CD4-positive, alpha-beta T cell treated with Interleukin-1 beta for 1 hour (primary cell): ENCODE measurements around the gene OSBPL6.
"Not testable (repeated sequence)": the region's sequence is repeated elsewhere in the genome, so short reads cannot be mapped to it uniquely, and the experiment has no call there.

Experiments
- DNase-seq, 2 donors: peaks; one replicate each; pipeline ENCODE4 v3.0.0-alpha.2; 2020 to 2022

The OSBPL6 gene

DNA sequence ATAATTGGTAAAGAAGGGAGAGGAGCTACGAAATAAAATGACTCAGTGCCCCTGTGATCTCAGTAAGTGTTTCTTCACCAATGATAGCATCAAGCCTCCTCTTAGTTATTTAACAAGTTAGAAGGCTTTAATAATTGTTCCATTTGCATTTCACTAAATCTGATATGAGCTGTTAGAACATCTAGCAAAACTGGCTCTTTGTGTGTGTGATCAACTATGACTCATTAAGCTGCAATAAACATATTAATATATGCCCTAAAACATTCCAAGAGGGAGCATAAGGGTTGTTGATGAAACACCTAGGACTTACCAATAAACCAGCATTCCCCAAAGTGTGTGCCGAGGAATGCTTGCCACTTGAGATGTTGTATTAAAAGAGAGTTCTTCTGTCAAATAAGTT lies 115.2 kb downstream of the OSBPL6 start:
- DNase-seq: no peak

DNA sequence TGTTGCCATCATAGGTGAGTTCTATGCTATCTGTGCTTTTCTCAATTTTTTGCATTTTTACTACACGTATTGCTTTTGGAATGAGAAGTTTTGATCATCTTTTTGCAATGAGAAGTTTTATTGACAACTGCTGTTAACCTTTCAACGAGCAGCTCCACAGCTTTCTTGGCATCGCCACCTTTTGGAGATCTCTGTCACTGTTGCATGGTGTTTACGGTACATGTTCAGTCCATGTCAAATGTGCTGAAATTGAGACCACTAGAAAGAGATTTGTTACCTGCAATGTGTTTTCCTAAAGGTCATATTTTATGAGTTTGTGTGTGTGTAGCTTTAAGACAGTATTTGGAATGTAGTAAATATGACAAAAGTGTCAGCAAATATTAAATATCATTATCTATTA lies 120.8 kb downstream of the OSBPL6 start:
- no peak for DNase-seq

DNA sequence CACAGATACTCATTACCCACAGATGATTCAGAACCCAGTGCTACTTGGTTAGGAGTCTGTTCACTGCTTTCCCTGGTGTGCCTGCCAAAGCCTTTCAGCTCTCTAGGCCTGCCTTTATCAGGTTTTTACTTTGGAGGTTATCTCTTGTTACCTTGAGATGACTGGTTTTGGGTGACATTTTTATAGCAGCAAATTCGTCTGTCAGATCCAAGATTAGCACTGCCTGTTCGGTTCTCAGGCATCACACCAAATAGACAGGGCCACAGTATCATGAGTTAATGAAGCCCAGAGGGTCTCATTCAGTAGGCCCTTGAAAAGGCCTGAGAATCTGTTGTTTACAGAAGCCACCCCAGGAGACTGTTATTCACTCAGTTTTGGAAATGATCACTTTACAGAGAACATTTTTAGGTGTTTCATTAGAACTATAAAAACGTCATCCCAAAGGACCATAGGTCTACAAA lies 121.2 kb downstream of the OSBPL6 start:
- DNase-seq: no peak

DNA sequence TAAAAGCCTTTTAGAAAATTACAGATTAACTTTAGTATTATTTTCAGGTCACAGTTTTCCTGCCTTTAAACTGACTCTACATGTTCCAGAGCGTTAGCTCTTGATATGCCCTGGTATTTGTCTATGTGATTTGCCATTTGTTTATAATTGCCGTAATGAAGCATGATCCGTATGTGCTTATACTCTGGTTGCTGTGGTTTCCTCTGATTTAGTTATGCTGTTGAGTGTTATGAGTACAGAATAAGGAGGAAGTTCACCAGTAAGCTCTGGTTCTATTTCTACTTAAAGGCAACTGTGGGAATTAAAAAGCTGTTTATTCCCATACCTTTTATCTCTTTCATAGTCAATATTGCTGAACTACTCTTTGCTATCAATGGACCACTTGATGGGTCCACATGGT lies 123.5 kb downstream of the OSBPL6 start:
- DNase-seq: no peak

DNA sequence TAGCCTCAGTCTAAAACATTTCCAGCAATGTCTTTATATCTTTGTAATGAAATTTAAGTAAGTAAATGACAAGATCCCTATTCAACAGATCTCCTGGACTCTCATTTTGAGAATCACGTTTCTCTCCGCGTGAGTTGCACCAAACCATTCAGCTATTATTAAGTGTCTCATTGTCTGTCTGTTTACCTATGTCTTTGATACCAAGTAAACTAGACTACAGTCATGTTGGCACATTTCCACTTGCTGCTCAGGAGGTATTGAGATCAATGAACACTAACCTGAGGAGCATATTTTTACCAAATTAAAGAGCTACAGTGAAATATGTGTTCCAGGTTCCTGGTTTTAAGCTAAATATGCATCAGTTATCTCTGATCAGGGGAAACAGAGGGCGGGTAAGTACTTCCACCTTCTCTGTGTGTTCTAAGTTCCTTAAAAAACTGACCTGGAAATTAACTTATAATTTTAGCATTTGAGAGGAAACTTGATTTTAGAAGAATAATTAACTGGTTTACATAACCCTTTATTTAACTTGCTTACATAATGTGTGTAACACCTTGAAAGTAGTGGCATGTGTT lies 125.8 kb downstream of the OSBPL6 start:
- DNase-seq: no peak

DNA sequence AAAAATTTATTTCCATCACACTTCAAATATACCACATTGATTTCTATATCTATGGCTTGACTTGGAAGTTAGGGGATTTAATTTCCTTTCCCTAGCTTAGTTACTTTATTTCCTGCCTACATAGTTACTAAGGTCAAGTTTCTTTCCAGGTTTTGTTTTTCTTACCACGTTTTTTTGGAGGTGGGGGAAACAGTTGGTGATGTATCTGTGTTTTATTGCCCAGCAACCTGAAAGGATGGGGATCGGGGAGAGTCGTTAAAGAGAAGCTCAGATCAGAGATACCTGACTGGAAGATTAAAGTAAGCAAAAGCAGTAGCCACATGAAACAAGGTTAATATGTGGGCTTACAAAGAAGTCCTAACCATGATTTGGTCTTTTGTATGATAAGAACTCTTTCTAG lies 127.8 kb downstream of the OSBPL6 start:
- no peak for DNase-seq

DNA sequence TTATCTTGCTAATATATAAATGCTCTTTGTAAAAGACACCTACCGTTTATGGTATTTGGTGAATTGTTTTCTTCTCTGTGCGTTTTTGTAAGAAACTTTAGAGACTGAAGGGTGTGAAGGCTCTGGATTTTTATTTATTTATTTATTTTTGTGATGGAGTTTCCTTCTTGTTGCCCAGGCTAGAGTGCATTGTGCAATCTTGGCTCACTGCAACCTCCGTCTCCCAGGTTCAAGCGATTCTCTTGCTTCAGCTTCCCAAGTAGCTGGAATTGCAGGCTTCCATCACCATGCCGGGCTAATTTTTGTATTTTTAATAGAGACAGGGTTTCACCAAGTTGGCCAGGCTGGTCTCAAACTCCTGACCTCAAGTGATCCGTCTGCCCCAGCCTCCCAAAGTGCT lies 129.0 kb downstream of the OSBPL6 start:
- DNase-seq: not testable (repeated sequence)

DNA sequence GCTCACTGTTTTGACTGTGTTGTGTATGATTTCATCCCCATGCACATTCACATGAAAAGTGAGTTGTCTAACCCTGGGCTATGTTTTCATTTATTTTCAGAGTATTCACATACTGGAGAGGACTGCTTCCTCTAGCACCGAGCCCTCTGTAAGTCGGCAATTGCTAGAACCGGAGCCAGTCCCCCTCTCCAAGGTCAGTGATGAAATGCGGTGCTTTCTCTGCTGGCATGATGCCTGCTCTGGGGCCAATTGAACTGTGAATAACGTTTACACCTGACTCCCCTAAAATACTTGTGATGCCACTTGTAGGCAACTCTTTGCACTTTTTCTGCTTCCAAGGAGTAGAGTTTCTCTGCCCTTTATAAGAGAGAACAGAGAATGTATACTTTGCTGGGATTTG lies 129.8 kb downstream of the OSBPL6 start:
- no peak for DNase-seq

DNA sequence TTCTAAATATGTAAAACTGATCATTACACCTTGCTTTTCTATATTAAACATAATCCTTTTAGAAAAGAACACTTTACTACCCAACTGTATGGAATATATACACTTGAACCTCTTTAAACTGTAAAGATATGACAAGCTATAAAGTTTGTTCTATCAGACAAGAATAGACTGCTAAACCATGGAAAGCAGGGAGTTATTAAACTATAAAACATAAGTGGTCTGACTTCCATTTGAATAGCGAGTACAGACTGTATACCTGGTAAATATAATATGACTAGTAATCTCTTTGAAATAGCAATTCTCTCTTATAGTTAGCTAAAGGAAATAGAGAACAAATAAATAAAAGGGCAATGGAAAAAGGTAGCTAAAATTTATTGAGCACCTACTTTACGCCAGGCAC lies 131.0 kb downstream of the OSBPL6 start:
- no peak for DNase-seq

DNA sequence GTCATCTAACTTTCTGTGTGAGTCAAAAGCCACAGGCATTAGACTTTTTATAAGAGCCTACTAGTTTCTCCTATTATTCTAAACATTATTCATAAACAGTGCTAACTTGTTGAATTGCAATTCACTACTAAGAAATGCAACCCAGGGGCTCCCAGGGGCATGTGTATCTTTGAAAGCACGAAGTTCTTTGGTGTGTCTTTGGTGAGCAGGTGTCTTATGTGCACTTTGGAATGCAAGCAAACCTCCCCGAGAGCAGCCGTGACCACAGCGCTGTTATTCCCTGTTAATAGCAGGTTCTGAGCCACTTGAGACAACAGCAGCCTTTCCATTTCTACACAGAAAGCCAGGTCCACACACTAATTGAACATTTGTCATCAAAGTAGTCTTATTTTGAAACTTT lies 133.2 kb downstream of the OSBPL6 start:
- no peak for DNase-seq

DNA sequence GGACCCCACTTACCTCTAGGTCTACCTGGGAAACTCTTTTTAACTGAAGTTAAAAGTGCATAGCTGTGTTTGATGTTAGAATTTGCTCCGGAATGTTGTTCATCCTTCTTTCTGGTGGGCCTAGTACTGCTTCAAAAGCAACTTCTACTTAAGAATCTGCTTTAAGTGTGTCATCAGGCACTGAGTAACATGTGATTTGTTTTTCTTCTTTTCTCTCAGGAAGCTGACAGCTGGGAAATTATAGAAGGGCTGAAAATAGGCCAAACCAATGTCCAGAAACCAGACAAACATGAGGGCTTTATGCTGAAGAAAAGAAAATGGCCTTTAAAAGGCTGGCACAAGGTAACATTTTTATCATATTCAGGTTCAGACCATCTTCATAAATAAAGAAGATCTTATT lies 133.7 kb downstream of the OSBPL6 start:
- no peak for DNase-seq

DNA sequence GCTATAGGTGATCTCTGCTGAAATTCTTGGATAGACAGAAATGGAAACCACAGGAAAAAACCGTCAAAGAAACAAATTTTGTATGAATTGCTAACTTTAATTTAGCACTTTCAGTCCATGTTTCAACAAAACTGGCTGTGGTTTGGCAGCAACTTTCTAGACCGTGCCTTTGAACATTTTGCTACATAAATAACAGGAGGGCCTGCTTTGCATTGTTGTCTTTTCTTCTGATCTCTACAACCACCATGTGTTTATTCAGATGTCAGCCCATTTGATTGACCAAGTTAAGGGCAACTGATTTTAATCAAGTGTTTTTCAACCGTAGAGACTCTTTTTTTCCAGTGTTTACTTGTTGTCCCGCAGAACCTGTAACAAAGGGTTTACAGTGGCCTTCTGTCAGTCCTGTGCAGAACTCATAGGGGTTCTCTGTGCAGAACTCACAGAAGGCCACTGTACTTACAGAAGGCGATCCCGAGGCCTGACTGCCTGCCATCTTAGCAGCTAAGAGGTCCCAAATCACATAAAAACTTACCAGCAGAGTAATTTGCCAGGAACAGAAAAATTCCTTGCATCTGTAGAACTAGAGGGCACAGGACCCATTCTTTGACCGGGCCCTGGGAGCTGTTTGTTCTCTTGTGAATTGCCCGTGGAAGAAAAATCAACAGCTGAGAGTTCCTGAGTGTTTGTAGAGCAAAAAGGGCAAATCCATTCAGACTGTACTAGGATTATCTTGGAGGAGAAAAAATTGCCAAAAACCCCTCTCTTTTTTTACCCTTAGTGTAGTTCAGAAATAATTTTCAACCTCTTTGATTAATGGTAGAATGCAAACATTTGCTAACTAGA lies 136.1 kb downstream of the OSBPL6 start:
- no peak for DNase-seq

DNA sequence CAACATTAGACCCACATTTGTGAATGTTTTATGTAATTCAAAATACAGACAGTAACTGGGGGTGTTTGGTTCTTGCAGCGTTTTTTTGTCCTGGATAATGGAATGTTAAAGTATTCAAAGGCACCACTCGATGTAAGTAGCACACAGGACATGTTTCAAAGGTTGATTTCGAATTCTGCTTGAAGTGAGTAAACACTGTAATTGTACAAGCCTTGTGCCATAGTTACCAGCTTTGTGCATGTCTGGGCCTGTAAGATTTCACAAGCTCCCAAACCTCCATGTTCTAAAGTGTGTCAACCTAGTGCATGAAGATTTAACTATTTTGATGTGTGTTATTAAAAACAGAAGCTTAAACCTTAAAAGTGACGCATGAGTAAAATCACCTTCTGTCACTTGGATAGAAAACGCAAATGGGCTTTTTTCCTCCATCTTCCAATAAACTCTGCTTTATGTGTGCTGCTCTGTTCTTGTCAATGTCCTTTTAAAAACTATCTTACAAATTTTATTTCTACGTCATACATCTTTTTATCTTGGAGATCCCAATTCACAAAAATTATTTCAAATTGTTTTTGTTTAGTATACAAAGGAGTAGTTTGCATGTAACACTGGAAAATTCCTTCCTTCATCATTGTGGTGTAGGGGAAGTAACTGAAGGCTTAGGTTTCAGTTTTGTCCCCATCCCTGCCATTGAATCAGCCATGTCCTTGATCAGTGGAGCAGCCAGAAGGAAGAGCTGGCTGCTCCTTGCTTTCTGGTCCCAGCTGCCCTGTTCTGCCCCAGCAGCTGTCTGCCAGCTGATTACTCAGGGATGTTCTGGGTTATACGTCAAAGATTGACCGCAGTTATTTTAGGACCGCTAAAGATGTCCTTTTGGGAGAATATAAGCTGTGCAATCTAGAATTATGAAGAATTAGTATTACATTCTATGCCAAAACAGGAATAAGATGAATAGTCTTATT lies 137.4 kb downstream of the OSBPL6 start:
- no peak for DNase-seq

DNA sequence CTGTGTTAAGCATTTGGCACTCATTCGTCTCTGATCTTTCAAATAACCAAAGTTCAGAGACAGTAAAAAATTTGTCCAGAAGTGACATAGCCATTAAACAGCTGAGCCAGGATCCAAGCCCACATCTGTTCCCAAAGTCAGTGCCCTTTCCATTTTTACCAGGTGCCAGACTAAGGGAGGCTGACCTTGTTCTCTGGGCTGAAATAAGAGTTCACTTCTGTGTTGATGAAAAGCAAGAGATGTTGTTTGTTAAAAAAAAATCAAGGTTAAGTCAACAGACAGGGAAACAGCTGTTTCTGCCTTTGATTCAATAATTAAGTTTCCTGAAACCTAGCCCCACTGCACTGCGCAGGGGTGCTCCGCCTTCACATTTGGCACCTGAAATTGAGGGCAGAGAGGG lies 139.5 kb downstream of the OSBPL6 start:
- no peak for DNase-seq

DNA sequence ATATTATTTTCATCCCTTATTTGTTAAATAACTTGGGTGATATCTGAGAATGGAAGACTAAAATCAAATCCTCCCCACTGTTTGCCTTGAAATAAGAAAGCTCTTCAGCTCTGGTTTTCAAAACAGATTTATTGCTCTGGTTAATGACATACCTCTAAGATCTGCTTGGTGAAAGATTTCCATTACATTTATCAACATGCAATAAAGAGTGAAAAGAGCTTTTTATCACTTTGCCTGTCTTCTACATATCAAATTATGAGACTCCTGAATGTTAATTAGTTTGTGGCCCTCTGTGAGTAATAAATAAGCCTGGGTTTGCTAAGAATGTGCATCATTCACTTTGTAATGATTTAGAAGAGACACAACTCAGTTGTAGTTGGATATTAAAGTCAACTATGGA lies 140.9 kb downstream of the OSBPL6 start:
- no peak for DNase-seq

DNA sequence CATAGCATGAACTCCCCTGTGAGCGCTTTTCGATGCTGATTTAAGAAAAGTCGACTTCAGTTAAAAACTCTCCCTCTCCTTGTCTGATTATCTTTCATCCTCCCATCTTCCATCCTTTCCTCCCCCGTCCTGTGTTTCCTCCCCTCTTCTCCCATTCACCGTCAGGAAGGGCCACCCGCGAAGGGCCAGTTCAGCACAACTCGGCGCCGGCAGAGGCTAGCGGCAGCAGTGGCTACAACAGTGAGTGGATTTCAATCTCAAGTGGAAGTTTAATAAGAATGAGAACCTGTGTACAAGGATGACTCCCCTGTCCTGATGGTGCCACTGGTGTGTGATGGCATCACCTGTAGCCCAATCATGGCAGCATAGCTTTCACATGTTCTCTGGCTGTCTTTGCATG lies 149.8 kb downstream of the OSBPL6 start:
- no peak for DNase-seq

DNA sequence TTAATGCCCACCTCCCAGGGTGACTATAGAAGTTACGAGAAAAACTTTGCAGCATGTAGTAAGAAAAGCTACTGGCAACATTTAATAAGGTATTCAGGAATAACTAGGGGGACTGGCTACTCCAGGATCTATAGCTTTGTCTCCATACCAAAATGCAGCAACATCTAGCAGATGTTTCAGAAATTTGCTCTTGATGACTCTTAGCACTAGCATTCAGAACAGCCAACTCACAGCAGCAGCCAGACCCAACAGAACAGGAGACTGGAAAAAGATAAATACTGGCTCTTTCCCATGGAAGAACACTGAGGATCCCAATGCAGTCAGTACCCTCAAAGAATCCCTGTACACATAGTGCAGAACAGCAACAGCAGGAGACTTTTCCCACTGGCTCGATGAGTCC lies 151.6 kb downstream of the OSBPL6 start:
- DNase-seq: no peak

DNA sequence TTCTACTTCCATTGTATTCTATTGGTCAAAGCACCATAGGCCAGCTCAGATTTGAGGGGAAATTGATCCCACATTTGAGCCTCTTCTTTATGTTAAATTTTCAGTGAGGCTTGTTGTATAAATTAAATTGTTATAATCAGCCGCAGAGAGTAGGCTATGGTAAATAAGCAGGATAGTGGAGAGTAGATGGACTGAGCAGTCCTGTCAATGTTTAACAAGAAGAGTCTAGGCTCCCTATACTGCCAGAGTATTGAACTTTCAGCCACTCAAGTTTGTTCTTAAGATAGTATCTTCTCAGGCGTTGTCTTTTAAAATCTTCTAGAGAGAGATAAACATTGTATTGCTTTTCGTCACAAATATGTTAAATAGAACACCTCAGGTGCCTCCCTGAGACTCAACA lies 155.7 kb downstream of the OSBPL6 start:
- no peak for DNase-seq

DNA sequence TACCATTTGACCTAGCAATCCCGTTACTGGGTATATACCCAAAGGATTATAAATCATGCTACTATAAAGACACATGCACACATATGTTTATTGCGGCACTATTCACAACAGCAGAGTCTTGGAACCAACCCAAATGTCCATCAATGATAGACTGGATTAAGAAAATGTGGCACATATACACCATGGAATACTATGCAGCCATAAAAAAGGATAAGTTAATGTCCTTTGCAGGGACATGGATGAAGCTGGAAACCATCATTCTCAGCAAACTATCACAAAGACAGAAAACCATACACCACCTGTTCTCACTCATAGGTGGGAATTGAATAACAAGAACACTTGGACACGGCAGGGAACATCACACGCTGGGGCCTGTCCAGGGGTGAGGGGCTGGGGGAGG lies 163.4 kb downstream of the OSBPL6 start:
- not testable (repeated sequence) for DNase-seq

DNA sequence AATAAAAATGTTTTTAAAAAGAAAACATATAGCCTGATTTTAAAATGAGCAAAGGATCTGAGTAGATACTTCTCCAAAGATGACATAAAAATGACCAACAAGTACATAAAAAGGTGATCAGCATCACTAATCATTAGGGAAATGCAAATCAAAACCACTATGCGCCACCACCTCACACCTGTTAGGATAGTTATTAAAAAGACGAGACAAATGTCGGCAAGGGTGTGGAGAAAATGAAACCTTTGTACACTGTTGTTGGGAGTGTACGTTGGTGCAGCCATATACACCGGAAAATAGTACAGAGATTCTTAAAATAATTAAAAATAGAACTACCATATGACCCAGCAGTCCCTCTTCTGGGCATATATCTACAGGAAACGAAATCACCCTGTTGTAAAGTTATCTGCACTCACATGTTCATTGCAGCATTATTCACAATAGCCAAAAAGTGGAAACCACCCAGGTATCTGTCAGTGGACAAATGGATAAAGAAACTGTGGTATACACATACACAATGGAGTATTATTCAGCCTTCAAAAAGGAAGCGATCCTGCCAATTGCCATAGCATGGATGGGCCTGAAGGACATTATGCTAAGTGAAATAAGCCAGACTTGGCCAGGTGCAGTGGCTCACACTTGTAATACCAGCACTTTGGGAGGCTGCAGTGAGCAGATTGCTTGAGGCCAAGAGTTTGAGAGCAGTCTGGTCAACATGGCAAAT lies 165.0 kb downstream of the OSBPL6 start:
- no peak for DNase-seq

DNA sequence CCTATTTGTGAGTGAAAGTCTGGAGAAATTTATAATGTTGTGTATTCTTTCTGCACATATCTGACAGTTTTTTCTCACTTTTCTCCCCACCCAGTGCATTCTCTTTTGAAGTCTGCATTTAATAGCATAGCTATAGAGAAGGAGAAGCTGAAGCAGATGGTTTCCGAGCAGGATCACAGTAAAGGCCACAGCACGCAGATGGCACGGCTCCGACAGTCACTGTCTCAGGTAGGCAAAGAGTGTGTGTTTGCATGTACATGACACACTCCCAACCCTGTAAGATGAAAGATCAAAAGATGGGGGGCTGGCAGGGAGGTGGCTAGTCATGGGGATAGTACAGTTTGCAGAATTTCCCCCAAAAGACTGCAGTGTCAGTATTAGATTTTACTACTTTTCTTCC lies 167.3 kb downstream of the OSBPL6 start:
- no peak for DNase-seq

DNA sequence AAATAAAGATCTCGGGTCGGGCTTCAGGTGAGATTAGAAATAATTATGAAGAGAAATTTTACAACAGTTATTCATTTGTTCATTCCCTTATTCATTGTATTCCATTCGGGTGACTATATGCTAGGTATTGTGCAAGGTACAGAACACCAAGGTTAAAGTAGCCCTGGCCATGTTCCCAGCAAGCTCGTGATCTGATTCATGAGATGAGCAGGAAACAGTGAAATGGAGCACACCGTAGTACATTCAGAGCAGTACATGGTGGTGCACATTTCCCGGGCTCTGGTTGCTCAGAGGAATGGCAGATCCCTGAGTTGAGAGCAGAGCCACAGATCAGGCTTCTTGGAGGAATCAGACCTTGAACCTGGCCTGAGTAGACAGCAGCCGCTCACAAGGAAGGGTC lies 168.9 kb downstream of the OSBPL6 start:
- DNase-seq: no peak

DNA sequence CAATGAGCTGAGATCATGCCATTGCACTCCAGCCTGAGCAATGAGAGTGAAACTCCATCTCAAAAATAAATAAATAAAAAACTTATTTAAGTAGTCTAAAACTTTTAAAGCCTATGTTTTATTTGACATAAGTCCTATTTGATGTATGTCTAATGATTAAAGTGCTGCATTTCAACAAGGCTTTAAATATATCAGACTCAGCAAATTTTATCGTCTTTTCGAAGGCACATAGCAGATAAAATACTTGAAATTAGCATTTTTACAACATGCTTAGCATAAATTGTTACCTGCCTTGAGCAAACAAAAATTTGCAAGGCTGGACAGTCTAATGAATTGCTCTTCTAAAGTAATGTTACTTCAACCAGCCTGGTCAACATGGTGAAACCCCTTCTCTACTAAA lies 170.8 kb downstream of the OSBPL6 start:
- no peak for DNase-seq
